ENCODE measurements around the gene MRPL48.

- no peak for TF ChIP-seq CTCF (IDR thresholded peaks at IDR 0.05)
- TF ChIP-seq POLR2A (IDR thresholded peaks at IDR 0.05), result no peak
Measured at GRCh38 chr11:73755670-73756069, 32.0 kb upstream of the MRPL48 start.

Data from lower leg skin (tissue), 3 donors.